ENCODE data around the gene TMED1.
"Not testable (repeated sequence)": the region's sequence is repeated elsewhere in the genome, so short reads cannot be mapped to it uniquely, and the experiment has no call there.

TMED1 gene

DNA sequence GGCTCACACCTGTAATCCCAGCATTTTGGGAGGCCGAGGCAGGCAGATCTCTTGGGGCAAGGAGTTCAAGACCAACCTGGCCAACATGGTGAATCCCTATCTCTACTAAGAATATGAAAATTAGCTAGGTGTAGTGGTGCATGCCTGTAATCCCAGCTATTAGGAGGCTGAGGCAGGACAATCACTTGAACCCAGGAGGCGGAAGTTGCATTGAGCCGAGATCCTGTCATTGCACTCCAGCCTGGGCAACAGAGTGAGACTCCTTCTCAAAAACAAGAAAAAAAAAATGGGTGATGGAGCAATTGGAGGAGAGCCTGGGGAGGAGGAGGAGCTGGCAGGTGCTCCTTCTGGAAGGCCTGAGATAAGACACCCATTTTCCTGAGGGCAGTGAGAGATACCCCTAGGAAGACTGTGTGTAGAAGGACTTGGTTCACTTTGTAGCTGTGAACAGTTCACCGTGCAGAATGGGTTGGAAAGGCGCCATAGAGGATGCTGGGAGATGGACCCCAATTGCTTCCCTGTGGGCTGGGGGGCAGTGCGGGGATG is 26.6 kb upstream of the TMED1 start:
- no peak for DNase-seq (ENCODE audit: low spot score)

DNA sequence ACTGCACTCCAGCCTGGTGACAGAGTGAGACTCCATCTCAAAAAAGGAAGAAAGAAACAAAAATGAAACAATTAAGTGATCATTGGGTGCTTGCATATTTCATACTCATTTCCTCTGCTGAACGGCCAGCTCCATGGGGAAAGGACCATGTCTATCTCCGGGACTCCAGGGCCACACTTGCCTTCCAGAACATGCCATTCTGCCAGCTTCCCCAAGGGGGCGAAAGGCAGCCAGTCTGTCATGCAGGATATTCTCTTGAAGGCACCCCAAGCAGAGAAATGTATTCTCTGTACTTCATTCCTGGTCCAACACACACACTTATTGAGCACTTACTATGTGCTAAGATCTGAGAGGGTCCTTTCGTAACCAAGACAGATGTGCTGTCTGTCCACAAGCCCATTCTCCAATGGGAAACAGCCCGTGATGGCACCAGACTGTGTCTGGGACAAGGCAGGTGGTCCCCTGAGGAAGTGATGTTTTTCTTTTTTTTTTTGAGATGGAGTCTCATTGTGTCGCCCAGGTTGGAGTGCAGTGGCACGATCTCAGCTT is 25.2 kb upstream of the TMED1 start:
- DNase-seq (ENCODE audit: low spot score) = no peak

DNA sequence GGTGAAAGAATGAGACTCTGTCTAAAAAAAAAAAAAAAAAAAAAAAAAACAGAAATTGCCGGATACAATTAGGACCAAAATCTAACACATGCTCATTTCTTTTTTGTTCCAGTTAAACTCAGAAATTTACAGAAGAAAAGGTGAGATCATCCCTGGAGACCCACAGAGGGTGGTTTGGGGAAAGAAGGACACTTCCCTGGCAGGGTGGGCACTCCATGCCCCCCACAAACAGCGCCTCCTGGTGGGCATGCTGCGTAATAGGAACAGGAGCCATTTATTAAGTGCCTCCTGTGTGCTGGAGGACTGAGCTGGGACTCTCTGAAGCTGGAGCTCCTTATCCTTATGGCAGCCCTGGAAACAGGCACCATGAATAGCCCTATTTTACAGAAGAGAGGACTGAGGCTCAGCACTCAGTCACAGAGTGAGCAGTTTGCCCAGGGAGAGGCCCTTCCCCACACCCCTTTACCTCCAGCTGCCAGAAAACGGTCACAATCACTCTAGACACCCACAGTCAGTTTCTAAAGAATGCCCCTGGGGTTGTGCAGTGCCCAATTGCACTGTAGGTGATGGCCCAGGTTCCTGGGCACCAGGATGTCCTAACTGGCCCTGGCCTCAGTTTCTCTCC is 22.3 kb upstream of the TMED1 start:
- DNase-seq (ENCODE audit: low spot score) = peak; percentile 33

DNA sequence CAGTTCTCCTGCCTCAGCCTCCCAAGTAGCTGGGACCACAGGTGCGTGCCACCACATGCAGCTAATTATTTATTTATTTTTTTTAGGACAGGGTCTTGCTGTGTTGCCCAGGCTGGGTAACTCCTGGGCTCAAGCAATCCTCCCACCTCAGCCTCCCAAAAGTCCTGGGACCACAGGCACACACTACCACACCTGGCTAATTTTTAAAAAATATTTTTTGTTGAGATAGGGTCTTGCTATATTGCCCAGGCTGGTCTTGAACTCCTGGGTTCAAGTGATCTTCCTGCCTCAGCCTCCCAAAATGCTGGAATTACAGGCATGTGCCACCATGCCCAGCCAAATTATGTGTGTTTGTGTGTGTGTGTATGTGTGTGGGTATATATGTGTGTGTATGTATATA is 20.9 kb upstream of the TMED1 start:
- DNase-seq (ENCODE audit: low spot score) = not testable (repeated sequence)

DNA sequence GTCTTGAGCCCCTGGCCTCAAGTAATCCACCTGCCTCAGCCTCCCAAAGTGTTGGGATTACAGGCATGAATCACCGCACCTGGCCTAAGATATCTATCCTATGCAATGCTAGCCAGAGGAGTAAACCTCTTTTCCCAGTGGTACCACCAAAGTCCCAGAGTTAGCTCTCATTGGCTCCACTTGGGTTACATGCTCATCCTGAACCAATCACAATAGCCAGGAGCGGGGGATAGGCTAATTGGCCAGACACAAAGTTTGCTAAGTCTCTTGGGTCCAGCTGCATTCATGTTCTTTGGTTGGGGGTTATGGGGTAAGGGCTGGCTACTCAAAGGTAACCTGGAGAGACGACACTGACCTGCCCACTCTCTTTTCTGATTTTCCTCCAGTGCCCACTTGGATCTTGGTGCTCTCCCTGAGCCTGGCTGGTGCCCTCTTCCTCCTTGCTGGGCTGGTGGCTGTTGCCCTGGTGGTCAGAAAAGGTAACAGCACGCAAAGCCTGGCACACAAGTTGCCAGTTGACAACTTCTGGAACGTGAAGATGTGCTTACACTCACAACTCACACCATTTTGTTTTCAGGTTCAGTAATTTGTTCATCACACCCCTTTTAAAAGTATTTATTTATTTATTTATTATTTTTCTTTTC is 20.0 kb upstream of the TMED1 start:
- no peak for DNase-seq (ENCODE audit: low spot score)

DNA sequence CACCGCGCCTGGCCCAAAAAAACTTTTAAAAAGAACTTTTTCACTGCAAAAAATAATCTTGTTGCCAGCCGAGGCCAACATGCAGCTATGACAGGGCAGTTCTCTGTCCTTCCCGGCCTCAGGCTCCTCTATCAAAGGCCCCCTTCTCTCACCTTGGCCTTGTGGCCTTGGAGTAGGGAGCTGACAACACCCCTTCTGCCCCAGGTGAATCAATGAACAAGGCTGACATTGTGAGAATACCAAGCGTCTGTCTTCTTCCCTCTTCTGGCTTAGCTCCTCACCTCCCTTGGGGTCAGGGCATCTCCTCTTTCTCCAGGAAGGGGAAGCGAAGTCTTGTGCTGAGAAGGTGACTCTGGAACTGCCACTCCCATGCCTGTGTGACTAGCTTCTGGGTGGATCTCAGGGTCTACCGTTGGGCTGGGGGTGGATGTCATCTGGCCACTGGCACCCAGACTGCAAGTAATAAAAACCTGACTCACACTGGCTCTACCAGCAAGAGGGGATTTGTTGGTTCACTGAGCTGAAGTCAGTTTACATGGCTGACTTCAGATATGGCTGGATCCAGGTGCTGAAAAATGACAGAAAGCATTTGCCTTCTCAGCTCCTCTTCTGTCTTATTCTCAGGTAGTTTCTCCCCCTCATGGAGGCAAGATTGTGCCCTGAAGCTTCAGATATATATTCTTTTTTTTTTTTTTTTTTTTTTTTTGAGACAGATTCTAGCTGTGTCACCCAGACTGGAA is 18.5 kb upstream of the TMED1 start:
- no peak for DNase-seq (ENCODE audit: low spot score)

DNA sequence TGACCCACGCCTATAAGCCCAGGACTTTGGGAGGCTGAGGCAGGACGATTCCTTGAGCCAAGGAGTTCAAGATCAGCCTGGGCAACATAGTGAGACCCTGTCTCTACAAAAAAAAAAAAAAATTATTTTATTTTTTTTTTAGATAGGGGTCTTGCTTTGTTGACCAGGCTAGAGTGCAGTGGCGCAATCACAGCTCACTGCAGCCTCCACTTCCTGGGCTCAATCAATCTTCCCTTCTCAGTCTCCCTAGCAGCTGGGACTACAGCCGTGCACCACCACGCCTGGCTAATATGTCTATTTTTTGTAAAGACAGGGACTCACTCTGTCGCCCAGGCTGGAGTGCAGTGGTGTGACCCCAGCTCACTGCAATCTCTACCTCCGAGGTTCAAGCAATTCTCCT is 16.9 kb upstream of the TMED1 start:
- DNase-seq (ENCODE audit: low spot score) = no peak

DNA sequence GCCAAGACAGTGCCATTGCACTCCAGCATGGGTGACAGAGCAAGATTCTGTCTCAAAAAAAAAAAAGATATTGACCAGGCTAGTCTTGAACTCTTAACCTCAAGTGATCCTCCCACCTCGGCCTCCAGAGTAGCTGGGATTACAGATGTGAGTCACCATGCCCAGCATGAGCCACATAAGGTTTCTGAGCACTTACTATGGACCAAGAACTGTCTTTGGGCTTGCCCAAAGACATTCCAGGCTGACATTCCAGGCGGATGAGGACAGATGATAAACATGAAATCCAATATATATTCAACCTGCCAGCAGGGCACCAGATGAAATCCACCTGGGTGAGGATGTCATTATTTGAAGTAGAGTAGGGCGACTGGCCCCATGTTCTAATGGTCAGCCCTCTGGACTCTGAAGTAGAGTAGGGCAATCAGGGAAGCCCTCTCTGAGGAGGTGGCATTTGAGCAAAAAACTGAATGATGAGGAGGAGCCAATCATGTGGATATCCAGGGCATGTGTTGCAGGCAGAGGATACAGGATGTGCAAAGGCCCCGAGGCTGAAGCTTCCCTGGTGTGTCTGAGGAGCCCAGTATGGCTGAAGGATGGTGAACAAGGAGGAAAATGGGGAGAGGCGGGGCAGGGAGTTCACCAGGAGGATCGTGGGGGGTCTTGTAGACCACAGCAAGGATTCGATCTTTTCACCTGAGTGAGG is 16.2 kb upstream of the TMED1 start:
- DNase-seq (ENCODE audit: low spot score) = no peak

DNA sequence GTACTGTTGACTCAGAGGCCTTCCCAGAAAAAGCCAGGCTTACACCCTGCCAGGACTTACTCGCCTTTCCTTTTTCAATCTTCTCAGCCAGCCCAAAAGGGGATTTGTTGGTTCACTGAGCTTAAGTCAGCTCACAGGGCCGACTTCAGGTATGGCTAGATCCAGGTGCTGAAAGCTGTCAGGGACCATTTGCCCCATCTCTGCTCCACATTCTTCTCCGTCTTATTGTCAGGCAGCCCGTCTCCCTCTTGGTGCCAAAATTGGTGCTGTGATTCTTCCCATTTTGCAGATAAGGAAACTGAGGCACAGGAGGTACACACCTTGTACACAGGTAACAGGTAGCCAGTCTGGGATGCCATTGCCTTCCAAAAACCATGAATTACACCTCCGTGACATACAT is 14.6 kb upstream of the TMED1 start:
- DNase-seq (ENCODE audit: low spot score) = no peak

DNA sequence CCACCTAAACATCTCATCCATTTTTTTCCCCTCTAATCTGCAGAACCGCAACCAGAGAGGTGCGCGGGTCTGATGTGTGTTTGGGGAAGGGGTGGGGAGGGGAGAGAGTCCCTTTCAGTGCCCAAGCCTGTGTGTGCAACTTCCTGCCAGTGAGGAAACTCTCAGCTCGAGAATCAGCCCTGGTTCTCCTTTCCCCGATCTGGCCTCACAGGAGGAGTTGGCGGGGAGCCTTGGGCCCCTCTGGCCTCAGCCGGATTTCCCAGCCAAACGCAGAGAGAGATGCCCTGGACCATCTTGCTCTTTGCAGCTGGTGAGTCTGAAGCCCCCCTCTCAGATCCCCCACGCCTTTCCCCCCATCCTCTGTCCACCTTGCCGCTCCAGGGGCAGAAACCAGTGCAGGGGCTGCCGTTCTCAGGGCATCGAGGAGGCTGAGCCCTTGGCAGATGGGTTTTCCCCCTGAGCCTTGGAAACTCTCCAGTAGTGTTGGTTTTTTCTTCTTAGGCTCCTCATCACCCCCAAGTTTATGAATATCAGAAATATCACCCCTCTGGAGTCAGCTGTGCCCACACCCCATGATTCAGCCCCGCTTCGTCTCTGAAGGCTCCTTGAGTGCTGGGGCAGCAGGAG is 12.3 kb upstream of the TMED1 start, which contains the start of gene C19orf38:
Gene C19orf38 (plus strand): TSS at position 186 of the 627 bp plus-strand sequence. CDS start 94 bp downstream, at position 280.
- no peak for DNase-seq (ENCODE audit: low spot score)

DNA sequence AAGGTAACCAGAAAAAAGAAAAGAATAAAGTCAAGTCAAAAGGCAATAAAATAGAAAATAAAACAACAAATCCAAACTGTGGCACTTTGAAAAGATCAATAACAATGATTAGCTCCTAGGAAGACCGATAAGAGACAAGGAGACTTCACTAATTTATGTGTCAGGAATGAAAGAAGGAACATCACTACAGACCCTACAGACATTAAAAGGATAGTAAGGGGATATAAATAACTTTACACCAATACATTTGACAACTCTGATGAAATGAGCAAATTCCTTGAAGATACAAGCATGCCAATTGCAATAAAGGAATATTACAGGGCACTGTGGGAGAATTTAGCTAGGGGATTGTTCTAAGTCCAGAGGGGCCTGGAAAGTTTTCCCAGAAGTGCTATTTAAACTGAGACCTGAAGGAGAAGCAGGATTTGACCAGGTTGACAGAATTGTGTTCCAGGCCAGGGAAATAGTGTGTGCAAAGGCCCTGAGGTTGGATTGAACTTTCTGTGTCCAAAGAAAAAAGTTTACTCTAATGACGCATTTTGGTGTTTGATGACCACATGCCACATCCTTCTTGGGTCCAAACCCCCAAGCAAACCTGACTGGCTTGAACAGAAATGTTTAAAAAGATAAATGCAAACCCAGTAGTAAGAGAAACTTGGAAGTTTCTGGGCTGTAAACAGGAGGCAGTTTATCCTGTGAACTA is 10.6 kb upstream of the TMED1 start:
- no peak for DNase-seq (ENCODE audit: low spot score)

DNA sequence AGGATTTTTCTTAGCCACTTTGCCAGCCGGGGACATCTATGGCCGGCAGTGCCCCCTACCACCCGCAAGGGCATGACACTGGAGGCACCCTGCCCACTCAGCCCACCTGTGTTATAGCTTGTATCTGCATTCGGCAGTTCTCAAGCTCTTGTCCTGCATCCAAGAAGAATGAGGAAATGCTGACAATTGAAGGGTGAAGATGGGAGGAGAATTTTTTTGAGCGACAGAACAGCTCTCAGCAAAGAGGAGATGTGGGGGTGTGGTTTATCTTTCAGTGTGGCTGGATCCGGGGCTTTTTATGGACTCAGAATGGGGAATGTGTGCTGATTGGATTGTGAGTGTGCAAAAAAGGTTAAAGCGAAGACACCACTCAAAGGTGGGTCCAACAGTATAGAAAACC is 6.8 kb upstream of the TMED1 start:
- no peak for DNase-seq (ENCODE audit: low spot score)

DNA sequence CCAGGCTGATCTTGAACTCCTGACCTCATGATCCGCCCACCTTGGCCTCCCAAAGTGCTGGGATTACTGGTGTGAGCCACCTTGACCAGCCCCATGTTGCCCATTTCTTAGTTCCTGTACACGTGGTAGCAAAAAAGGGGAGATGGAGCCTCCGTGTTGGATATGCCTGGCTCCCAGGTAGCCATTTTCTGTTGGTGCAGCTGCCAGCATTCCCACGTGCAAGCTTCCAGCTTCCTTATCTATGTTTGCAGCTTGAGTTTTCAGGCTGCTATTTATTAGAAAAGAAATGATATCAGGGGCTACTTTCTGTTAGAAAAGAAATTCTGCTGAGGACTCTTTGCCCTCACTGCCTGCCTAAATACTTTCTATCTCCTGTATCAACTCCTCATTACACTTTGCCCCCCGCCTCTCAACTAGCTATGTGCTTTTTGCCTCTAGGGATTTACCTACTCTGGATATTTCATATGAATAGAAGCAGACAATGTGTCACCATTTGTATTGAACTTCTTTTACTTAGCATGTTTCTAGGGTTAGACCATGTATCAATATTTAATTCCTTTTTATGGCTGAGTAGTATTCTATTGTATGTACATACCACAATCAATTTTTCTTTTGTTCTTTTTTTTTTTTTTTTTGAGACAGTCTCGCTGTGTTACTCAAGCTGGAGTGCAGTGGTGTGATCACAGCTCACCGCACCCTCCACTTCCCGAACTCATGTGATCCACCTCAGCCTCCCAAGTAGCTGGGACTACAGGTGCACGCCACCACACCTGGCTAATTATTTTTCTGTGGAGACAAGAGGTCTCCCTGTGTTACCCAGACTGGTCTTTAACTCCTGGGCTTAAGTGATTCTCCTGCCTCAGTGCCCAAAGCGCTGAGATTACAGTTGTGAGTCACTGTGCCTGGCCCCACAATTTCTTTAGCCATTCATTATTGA is 3.4 kb upstream of the TMED1 start:
- DNase-seq (ENCODE audit: low spot score) = no peak

DNA sequence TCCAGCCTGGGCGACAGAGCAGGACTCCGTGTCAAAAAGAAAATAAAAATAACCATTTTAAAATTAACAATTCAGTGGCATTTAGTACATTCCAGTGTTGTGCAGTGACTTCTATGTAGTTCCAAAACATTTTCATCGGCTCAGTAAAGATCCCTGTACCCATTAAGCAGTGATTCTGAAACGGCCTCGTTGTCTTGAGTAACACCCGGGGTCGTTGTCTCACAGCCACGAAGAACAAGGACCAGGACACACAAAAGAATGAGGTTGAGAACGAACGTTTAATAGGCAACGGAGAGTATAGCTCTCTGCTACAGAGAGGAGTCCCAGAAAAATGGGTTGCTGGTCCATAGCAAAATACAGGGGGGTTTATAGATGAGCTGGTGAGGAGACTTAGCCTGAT is 2.4 kb upstream of the TMED1 start:
- DNase-seq (ENCODE audit: low spot score) = no peak

DNA sequence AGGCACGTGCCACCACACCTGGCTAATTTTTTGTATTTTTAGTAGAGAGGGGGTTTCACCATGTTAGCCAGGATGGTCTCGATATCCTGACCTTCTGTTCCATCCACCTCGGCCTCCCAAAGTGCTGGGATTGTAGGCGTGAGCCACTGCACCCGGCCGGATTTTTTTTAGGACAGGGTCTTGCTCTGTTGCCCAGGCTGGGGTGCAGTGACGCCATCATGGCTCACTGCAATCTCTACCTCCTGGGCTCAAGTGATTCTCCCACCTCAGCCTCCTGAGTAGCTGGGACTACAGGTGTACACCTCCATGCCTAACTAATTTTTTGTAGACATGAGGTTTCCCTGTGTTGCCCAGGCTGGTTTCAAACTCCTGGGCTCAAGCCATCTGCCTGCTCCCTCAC is 1.6 kb upstream of the TMED1 start:
- DNase-seq (ENCODE audit: low spot score) = not testable (repeated sequence)

DNA sequence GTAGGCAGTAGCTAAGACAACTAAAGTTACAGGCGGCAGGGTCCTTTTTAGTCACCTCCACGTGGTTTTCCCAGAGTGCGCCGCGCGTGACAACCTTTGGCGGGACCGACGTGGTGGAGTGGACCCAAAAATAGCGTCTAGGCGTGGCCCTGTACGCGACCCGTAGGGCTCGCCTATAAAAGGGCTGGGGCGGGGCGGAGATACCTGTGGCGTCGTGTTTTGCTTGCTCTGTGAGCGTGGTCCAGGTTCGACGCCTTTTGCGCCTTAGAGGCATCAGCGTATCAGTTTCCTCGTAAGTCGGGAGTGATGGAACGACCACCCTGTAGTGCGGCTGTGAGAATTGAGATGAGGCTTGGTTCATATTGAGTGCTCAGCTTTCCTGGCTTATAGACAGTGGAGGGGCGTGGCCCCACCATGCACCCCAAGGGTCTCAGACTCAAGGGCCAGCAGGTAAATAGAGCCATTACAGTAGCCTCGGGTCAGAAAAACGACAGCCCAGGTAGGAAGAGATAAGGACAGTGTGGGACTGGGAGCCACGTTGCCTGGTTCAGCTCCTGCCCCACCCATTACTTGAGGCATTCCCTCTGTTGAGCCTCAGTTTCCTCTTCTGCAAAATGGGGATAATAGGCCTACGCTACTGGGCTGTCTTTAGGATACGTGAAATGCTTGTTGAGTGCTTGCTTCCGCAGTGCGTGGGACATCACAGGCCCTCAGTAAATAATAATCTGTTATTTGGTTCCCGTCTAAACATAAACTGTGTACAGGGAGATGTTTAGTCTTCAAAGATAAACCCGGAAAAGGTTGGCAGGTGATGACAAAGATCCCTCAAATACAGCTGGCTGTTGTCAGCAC is 693 bp upstream of the TMED1 start:
- DNase-seq (ENCODE audit: low spot score) = no peak

DNA sequence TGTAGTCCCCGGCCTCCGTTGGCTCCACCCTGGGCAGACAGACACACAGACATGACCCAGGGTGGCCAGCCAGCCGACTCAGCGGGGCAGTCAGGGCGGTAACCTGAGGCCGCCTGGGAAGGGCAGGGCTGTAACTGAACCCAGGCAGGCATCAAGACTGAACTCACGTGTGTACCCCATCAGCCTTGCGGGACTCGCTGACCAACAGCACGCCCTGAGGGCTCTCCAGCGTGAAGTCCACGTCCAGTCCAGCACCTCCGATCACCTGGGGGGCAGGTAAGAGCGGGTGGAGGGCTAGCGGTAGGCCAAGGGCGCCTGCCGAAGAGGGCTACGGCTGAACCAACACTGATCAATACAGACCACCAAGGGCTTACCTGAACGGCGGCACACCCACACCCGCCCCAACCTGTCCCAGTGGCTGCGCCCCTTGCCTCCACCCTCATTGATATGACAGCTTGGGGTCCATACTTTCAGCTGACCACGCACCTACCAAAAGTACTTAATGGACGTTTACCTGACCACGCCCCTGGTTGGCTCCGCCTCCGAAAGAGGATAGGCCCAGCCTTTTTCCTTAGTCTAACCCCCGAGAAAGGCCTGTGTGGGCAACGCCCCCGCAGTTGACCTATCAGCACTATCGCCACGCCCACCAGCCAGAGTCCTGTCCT is 791 bp downstream of the TMED1 start:
- DNase-seq (ENCODE audit: low spot score) = no peak

DNA sequence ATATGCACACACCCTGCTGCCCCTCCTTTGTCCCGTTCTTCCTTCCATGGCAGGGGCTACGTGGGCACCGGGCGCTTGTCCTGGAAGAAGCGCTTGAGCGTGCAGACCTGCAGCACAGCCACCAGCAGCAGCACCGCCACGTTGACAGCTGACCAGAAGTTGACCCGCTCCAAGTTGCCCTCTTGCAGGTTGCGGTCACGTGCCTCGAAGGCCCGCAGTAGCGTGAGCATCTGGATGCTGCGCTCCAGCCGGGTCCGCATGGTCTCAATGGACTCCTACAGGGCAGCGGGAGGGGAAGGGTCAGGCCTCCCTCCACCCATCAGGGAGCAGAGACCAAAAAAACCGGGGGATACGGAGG is 3.1 kb downstream of the TMED1 start:
- no peak for DNase-seq (ENCODE audit: low spot score)
